ENCODE data around the gene ZNF750. TPM values are rescaled to one million over a fixed set of nuclear protein-coding genes. Genes with fewer than 3 reads are reported as not detected.

Gene ZNF750
- total and polyA plus RNA-seq, 3 donors from 2014 or later: 0.21 to 0.63 (median 0.50) TPM

- intact Hi-C loops (cut with DNase I; ENCODE audit: low total_unique reads): no loop called here
- WGBS, 2 donors: 64 to 74% methylated on average over 2 to 7 of the region's 7 CpGs
- H3K27ac ChIP-seq: peak overlapping the region; percentile 45 to 50
Observed at GRCh38 chr17:82843904-82844680, 4.3 kb upstream of the ZNF750 start.

GRCh38 chr17:82841921-82842596, 2.2 kb upstream of the ZNF750 start:
- no peaks in the 10 kb centered on the region for H3K36me3 ChIP-seq (ENCODE audit: low read depth, missing control alignments)
- TF ChIP-seq POLR2A (IDR thresholded peaks at IDR 0.05) (no peak), CTCF (IDR thresholded peaks at IDR 0.05) (no peak)
- 93 to 95% methylated on average over 7 to 16 of the region's 16 CpGs for WGBS, 2 donors
- no peak overlapping the region for H3K27ac ChIP-seq
- no peak overlapping the region for H3K4me3 ChIP-seq
- intact Hi-C loops (cut with DNase I; ENCODE audit: low total_unique reads): no loop called here
- H3K4me1 ChIP-seq: peaks cover 20% of the 10 kb centered on the region
- DNase-seq: no peak
- no peaks in the 10 kb centered on the region for H3K9me3 ChIP-seq
- no peaks in the 10 kb centered on the region for H3K27me3 ChIP-seq

More at GRCh38 chr17:82843904-82844680, 4.3 kb upstream of the ZNF750 start:
- Histone ChIP-seq H3K4me1 (peaks cover 7% of the 10 kb centered on the region), H3K4me3 (no peak overlapping the region), H3K9me3 (no peaks in the 10 kb centered on the region), H3K27me3 (no peaks in the 10 kb centered on the region), H3K36me3 (ENCODE audit: low read depth, missing control alignments) (no peaks in the 10 kb centered on the region)
- no peak for DNase-seq
- TF ChIP-seq POLR2A (IDR thresholded peaks at IDR 0.05): no peak
- TF ChIP-seq CTCF (IDR thresholded peaks at IDR 0.05): no peak

GRCh38 chr17:82840431-82840831, 609 bp upstream of the ZNF750 start:
- Histone ChIP-seq H3K36me3 (ENCODE audit: low read depth, missing control alignments) (no peaks in the 10 kb centered on the region), H3K9me3 (no peaks in the 10 kb centered on the region), H3K4me1 (peaks cover 30% of the 10 kb centered on the region), H3K4me3 (no peak overlapping the region), H3K27me3 (no peaks in the 10 kb centered on the region), H3K27ac (no peak overlapping the region)
- intact Hi-C loops (cut with DNase I; ENCODE audit: low total_unique reads): no loop called here
- 92% methylated on average over 8 to 12 of the region's 12 CpGs for WGBS, 2 donors
- TF ChIP-seq POLR2A (IDR thresholded peaks at IDR 0.05) (no peak), CTCF (IDR thresholded peaks at IDR 0.05) (no peak)
- DNase-seq: no peak

- TF ChIP-seq POLR2A (IDR thresholded peaks at IDR 0.05) (no peak), CTCF (IDR thresholded peaks at IDR 0.05) (no peak)
- Histone ChIP-seq H3K36me3 (ENCODE audit: low read depth, missing control alignments) (no peaks in the 10 kb centered on the region), H3K27ac (peak overlapping the region in 1 of 2 donors; percentile 17), H3K4me1 (peaks cover 26% of the 10 kb centered on the region), H3K9me3 (no peaks in the 10 kb centered on the region), H3K4me3 (no peak overlapping the region), H3K27me3 (no peaks in the 10 kb centered on the region)
- intact Hi-C loops (cut with DNase I; ENCODE audit: low total_unique reads): no loop called here
- 53 to 62% methylated on average over 17 of the region's 17 CpGs for WGBS, 2 donors
- no peak for DNase-seq
Observed at GRCh38 chr17:82838386-82839063, 1.3 kb downstream of the ZNF750 start.
